GM12874 (cell line): ENCODE measurements around the gene THBS3.

Source experiments
- TF ChIP-seq, protein P1 (sequence below): IDR thresholded peaks from 2 replicates; pipeline ENCODE4 v1.5.1; 2011; ENCODE audit warnings: low read depth, mild to moderate bottlenecking, control low read depth, low read length, moderate library complexity; ENCODE audit not compliant: insufficient read depth

The THBS3 gene

DNA sequence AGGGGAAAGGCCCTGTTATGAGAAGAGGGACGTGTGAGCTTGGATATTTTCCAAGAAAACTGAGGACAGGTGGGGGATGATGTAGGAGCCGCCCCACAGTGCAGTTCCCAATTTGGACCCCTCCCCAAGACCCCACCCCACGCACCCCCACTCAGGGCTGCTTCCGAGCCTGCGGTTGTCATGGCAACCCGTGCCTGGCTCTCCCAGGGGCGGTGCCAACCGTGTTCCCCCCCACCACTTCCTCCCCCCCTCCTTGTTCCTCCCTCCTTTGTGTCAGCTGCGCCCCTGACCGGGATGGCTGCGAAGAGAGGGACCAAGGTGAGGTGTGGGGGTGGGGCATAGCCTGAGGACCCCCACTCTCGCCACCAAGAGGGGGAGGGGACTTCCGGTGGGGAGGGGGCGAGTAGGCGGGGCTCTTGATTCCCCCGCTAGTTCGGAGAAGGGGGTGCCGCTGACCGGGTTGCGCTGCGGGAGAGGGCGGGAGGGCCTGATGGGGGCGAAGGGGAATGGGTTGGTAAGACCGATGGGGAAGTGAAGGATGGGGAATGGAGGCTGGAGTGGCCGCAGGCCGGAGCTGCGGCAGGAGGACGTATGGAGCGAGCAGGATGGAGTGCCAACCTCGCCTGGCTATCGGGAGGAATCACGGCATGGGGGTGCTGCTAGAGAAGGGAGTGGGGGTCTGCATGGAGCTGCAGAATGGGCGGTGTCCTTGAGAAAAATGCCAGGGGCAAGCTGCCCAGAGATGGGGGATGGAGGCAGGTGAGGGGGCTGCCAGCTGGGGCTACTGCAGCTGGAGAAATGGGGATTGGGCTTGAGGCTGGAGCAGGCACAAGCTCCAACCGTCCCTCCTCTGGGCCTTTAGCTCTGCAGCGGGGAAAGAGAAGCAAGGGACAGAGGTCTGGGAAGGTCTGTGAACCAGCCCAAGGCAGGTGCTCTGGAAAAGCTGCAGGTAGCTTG is 33.1 kb downstream of the THBS3 start:
- TF ChIP-seq, protein P1, sequence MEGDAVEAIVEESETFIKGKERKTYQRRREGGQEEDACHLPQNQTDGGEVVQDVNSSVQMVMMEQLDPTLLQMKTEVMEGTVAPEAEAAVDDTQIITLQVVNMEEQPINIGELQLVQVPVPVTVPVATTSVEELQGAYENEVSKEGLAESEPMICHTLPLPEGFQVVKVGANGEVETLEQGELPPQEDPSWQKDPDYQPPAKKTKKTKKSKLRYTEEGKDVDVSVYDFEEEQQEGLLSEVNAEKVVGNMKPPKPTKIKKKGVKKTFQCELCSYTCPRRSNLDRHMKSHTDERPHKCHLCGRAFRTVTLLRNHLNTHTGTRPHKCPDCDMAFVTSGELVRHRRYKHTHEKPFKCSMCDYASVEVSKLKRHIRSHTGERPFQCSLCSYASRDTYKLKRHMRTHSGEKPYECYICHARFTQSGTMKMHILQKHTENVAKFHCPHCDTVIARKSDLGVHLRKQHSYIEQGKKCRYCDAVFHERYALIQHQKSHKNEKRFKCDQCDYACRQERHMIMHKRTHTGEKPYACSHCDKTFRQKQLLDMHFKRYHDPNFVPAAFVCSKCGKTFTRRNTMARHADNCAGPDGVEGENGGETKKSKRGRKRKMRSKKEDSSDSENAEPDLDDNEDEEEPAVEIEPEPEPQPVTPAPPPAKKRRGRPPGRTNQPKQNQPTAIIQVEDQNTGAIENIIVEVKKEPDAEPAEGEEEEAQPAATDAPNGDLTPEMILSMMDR, result no peak

- TF ChIP-seq, protein P1, result no peak
Measured at GRCh38 chr1:155173478-155174323, 34.0 kb downstream of the THBS3 start, which contains the start of gene TRIM46. Gene TRIM46 (plus strand): TSS chr1:155173849. CDS start chr1:155173967, 118 bp downstream.

DNA sequence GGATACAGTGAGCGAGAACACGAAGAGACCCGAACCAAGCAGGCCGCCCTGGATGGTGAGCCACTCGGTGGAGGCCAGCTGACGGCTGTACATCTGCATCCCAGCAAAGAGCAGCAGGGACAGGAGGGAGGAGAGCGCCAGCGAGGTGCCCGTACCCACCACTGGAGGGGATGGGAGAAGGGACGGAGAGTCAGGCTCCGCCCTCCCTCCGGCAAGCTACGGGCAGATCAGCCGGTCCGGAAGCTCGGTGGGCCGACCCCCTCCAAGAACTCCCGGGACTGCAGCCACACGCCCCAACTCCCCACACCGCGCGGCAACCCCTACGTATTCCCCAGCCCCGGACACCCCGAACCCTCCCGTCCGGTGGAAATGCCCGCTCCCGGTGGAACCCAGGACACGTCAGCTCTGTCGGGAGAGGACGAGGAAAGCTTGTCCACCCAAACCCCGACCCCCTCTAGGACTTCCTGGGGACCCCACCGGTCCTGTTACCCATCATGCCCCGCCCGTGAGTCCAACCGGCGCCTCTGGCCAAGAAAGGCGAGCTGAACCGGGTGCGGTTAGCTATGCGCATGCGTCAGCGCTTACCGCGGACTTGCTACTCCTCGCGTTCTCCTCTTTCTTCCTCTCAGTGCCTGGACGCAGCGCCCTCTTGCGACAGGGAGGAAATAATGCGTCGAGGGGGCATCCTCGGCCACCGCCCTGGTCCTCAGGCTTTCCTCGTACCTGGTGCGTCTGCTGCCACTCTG is 34.8 kb downstream of the THBS3 start, which contains the start of gene KRTCAP2:
TSS of gene KRTCAP2 (minus strand) at position 573 of the 746 bp plus-strand sequence. CDS start at position 493, 80 bp downstream.
- TF ChIP-seq, protein P1, result peak; percentile 93

GRCh38 chr1:155171836-155172731 is 35.6 kb downstream of the THBS3 start:
- TF ChIP-seq, protein P1, result no peak

- TF ChIP-seq, protein P1, result no peak
Measured at GRCh38 chr1:155170806-155171205, 36.9 kb downstream of the THBS3 start.

DNA sequence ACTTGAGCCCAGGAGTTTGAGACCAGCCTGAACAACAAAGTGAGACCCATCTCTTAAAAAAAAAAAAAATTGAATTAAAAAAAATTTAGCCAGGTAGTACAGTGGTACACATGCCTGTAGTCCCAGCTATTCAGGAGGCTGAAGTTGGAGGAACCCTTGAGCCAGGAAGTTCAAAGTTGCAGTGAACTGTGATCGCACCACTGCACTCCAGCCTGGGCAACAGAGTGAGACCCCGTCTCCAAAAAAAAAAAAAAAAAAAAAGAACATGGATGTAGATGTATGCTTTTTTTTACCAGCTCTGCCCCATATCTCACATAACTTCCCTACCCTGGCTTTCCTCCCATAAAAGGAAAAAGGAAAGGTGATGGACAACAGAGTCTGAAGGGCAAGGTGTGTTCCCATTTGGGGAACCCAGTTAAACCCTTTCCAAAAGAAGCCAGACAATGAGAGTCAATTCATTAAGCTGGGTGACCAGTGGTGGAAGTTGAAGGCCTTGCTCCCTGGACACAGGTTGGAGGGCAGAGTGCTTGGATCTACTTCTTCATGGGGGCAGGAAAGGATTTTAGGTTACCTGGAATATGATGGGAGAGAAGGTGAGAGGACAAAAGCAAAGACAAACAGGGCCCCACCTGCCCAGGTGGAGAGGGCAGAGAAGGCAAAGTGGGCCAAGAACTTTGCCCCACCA is 37.5 kb downstream of the THBS3 start:
- TF ChIP-seq, protein P1, result no peak
